Left lung (tissue), 10 donors: Measurements from ENCODE around the gene ANXA2. TPM values are rescaled to one million over a fixed set of nuclear protein-coding genes. Genes with fewer than 3 reads are reported as not detected.

ENCODE experiments used
- ATAC-seq: fragments of 200-7000 bp; cut with Tn5 transposase; one replicate; pipeline ENCODE4 v1.9.1; 2020; ENCODE audit warnings: moderate library complexity
- DNase-seq, 4 donors: peaks; one replicate each; pipeline ENCODE4 v3.0.0-alpha.2; 2013 to 2020
- H3K27ac ChIP-seq, 2 donors: fragments of 200-600 bp; sonication (generic) in 1 of 2; one replicate each; pipeline versions ENCODE4 v1.5.0 to v1.8.0; 2020 to 2021
- H3K27me3 ChIP-seq, 2 donors: fragments of 200-600 bp; sonication (generic) in 1 of 2; one replicate each; pipeline versions ENCODE4 v1.5.0 to v1.8.0; 2020 to 2021
- H3K36me3 ChIP-seq, 2 donors: fragments of 200-600 bp; sonication (generic) in 1 of 2; one replicate each; pipeline versions ENCODE4 v1.5.0 to v1.8.0; 2020 to 2021
- H3K4me1 ChIP-seq, 2 donors: fragments of 200-600 bp; one replicate each; pipeline ENCODE4 v1.8.0; 2021
- H3K4me3 ChIP-seq, 2 donors: fragments of 200-600 bp; sonication (generic) in 1 of 2; one replicate each; pipeline versions ENCODE4 v1.5.0 to v1.8.0; 2020 to 2021; ENCODE audit warnings: mild to moderate bottlenecking in 1 of 2
- H3K9me3 ChIP-seq, 2 donors: fragments of 200-600 bp; sonication (generic) in 1 of 2; one replicate each; pipeline versions ENCODE4 v1.5.0 to v1.8.0; 2020 to 2021
- intact Hi-C, 2 donors: fragments of 100-400 bp; cut with DNase I; formaldehyde crosslinking; loops; one replicate each; pipeline versions ENCODE4 v1.11.2 to v1.14.2; 2022
- polyA plus RNA-seq, 6 donors: library from polyadenylated mRNA; unstranded; fragments of 120-200 nt; gene quantifications; one replicate each; pipeline ENCODE4 v1.2.1, GENCODE V29; 2013; ENCODE audit not compliant: insufficient read length in 6 of 6
- total RNA-seq, 2 donors: library from RNA; stranded (reverse); fragmentation: NEBNext Ultra II Directional; extraction: Animal tissue kit (Norgen Biotek cat#: 25700); gene quantifications; one replicate each; pipeline ENCODE4 v1.2.1, GENCODE V29; 2021
- TF ChIP-seq, protein P1 (sequence below), 2 donors: fragments of 200-600 bp; sonication (generic) in 1 of 2; IDR thresholded peaks; one replicate each; pipeline versions ENCODE4 v1.5.0 to v1.8.0; 2021; ENCODE audit warnings: antibody characterized with exemption in 2 of 2
- donor health status: DM: no; HTN: yes; CAD: no.
- donor health status: DM: no; HTN: no; CAD: no.

ANXA2 gene
- total and polyA plus RNA-seq, 8 donors = 521 to 1,593 (median 699) TPM

DNA sequence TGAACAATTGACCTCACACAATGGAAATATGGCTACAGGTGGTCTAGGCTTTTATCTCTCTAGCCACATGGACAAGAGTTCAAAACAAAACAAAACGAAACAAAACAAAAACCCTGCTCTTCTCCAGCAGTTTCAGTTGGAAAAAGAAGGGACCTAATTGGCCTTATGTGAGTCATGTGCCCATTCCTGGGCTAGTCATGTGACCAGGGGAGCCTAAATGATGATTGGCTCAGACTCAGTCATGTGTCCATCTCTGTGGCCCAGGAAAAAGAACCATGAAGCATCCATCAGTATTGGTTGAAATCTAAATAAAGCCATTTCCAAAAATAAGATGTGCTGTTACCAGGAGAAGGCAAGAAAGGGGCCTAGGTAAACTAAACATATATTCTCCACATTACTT lies 96.8 kb downstream of the ANXA2 start:
- Histone ChIP-seq H3K27me3 (no peaks in the 10 kb centered on the region), H3K4me1 (no peaks in the 10 kb centered on the region), H3K9me3 (no peaks in the 10 kb centered on the region), H3K36me3 (no peaks in the 10 kb centered on the region), H3K4me3 (no peak overlapping the region), H3K27ac (no peak overlapping the region)
- DNase-seq (no peak), ATAC-seq (no peak)
- intact Hi-C loops = no loop called here
- TF ChIP-seq, protein P1, sequence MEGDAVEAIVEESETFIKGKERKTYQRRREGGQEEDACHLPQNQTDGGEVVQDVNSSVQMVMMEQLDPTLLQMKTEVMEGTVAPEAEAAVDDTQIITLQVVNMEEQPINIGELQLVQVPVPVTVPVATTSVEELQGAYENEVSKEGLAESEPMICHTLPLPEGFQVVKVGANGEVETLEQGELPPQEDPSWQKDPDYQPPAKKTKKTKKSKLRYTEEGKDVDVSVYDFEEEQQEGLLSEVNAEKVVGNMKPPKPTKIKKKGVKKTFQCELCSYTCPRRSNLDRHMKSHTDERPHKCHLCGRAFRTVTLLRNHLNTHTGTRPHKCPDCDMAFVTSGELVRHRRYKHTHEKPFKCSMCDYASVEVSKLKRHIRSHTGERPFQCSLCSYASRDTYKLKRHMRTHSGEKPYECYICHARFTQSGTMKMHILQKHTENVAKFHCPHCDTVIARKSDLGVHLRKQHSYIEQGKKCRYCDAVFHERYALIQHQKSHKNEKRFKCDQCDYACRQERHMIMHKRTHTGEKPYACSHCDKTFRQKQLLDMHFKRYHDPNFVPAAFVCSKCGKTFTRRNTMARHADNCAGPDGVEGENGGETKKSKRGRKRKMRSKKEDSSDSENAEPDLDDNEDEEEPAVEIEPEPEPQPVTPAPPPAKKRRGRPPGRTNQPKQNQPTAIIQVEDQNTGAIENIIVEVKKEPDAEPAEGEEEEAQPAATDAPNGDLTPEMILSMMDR (IDR thresholded peaks at IDR 0.05) = no peak

DNA sequence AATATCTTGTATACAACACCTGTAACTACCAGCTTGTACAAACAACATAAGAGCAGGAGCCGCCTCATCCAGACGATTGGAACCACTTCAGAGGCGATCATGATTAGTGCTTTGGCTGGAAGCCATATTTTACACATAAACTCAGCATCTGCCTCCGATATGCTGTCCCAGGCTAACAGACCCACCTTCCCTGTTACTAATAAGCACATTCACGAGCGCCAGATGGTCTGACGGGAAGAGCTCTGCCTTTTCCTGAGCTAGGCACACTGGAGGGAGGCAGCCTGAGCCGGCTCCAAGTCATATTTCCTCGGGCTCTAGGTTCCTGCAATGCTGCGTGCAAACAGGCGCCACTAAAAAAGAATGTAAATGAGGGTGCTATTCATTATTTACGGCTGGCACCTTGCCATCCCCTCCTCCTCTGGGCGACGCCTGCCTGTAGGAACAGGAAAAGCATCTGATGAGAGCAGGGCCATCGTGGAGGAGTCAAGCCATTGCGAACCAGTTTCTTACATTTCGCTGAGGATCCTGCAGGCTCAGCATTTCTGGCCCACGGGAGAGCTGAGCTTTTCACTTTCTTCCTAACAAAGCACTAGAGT lies 98.2 kb downstream of the ANXA2 start:
- Histone ChIP-seq H3K36me3 (no peaks in the 10 kb centered on the region), H3K9me3 (no peaks in the 10 kb centered on the region), H3K4me3 (no peak overlapping the region), H3K4me1 (no peaks in the 10 kb centered on the region), H3K27me3 (no peaks in the 10 kb centered on the region), H3K27ac (no peak overlapping the region)
- DNase-seq (peak in 2 of 4 donors; percentile 3 to 7), ATAC-seq (peak; percentile 37)
- TF ChIP-seq, protein P1 (IDR thresholded peaks at IDR 0.05) = peak in 1 of 2 donors; percentile 21
- intact Hi-C loops = no loop called here

Other genes starting within 250 kb of the ANXA2 start
- 10 to 100 TPM; 35.9 to 45.1 TPM for gene ICE2, start 81.2 kb upstream of the ANXA2 start, total RNA-seq
- 10 to 100 TPM; 73.3 to 94.4 (median 86.0) TPM for gene ICE2, start 81.2 kb upstream of the ANXA2 start, polyA plus RNA-seq